SU-DHL-6 (cell line): ENCODE measurements around the gene CHST4.

ENCODE experiments used
- H2AFZ ChIP-seq: fragments of 200-600 bp; sonication (generic); 2 replicates; pipeline ENCODE4 v1.6.1; 2014; ENCODE audit warnings: low read depth, mild to moderate bottlenecking, moderate library complexity, mixed read lengths, antibody characterized with exemption, low read length; ENCODE audit not compliant: severe bottlenecking
- H3F3A ChIP-seq: fragments of 200-600 bp; shearing (Covaris generic); 2 replicates; pipeline ENCODE4 v1.6.0; 2016; ENCODE audit warnings: antibody characterized with exemption, mild to moderate bottlenecking; ENCODE audit not compliant: insufficient read depth
- H3K27ac ChIP-seq: fragments of 200-600 bp; sonication (generic); 2 replicates; pipeline ENCODE4 v1.5.1; 2016; ENCODE audit warnings: low read depth, mild to moderate bottlenecking, low read length, moderate library complexity, mixed read lengths
- H3K27me3 ChIP-seq: fragments of 200-600 bp; sonication (generic), shearing (Covaris generic); 2 replicates; pipeline ENCODE4 v1.6.0; 2014; ENCODE audit warnings: mild to moderate bottlenecking, low read length
- H3K36me3 ChIP-seq: fragments of 200-600 bp; sonication (generic); 2 replicates; pipeline ENCODE4 v1.6.1; 2014; ENCODE audit warnings: mild to moderate bottlenecking, low read length, mixed read lengths
- H3K4me2 ChIP-seq: fragments of 300-600, 200-600 bp; shearing (Covaris generic), sonication (generic); 2 replicates; pipeline ENCODE4 v1.6.0; 2014; ENCODE audit warnings: low read length, low read depth, mild to moderate bottlenecking; ENCODE audit not compliant: poor library complexity, severe bottlenecking
- H3K4me3 ChIP-seq: fragments of 200-600 bp; sonication (generic); 2 replicates; pipeline ENCODE4 v1.5.1; 2014; ENCODE audit warnings: antibody characterized with exemption, low read length, mild to moderate bottlenecking, mixed read lengths; ENCODE audit not compliant: insufficient read depth, poor library complexity, severe bottlenecking
- H3K79me2 ChIP-seq: fragments of 200-600 bp; sonication (generic); 2 replicates; pipeline ENCODE4 v1.6.1; 2014; ENCODE audit warnings: mild to moderate bottlenecking, low read length, moderate library complexity; ENCODE audit not compliant: insufficient read depth
- H3K9ac ChIP-seq: fragments of 200-600 bp; sonication (generic); 2 replicates; pipeline ENCODE4 v1.7.0; 2014; ENCODE audit warnings: mild to moderate bottlenecking, low read length
- H3K9me2 ChIP-seq: fragments of 200-600 bp; sonication (generic); replicated peaks from 2 replicates; pipeline ENCODE4 v1.6.1; 2014; ENCODE audit warnings: low read length; ENCODE audit not compliant: insufficient read depth
- H3K9me3 ChIP-seq: fragments of 200-600 bp; sonication (generic); 2 replicates; pipeline ENCODE4 v1.6.1; 2014; ENCODE audit warnings: low read length, mixed read lengths; ENCODE audit not compliant: insufficient read depth
- H4K20me1 ChIP-seq: fragments of 200-600 bp; sonication (generic); 2 replicates; pipeline ENCODE4 v1.6.1; 2014; ENCODE audit warnings: low read depth, mild to moderate bottlenecking, antibody characterized with exemption, low read length, moderate library complexity, mixed read lengths
- EZH2phosphoT487 ChIP-seq: fragments of 200-600 bp; sonication (generic), shearing (Covaris generic); conservative IDR thresholded peaks from 2 replicates; pipeline ENCODE4 v1.6.1; 2018; ENCODE audit warnings: mild to moderate bottlenecking, antibody characterized with exemption, low read length, moderate library complexity, mixed read lengths
- TF ChIP-seq, protein P1 (sequence below): fragments of 200-600 bp; sonication (generic); IDR thresholded peaks from one replicate; pipeline ENCODE4 v1.5.1; 2017; ENCODE audit warnings: antibody characterized with exemption, mild to moderate bottlenecking, low read length, moderate library complexity; ENCODE audit not compliant: insufficient read depth, poor library complexity, severe bottlenecking

Gene CHST4

DNA sequence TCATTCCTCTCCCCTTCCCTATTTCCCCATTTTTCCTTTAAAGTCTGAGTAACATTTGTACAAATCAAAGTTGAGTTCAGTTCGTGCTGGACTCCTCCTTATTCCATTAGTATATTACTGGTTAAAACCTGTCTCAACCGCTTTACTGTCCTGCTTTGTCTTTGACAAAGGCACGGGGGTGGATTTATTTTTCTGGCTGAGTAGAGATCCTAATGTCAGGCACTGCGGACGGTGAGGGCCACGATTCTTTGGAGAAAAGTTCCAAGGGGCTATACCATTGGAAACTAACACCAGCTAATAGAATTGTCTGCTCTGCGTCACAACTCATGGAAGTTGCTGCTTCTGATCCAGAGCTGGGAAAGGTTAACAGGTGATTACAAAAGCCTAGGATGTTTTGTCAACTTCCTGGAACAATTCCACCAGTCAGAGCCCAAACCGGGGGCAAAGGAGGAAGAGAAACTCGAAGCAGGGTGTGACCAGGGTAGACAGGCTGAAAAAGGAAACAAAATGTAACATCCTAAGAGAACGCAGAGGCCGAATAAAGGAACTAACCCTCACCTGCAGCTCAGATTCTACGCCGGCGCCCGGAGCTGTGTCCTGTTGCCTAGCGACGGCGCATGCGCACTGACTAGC is 38.2 kb downstream of the CHST4 start:
- H3K36me3 ChIP-seq, result no peaks in the 10 kb centered on the region
- peak overlapping the region; percentile 53 for H3K4me2 ChIP-seq
- H3K27ac ChIP-seq, result peak overlapping the region; percentile 76
- peak overlapping the region; percentile 62 for H2AFZ ChIP-seq
- H3K79me2 ChIP-seq, result no peaks in the 10 kb centered on the region
- H3K4me3 ChIP-seq, result peak overlapping the region; percentile 37
- no peaks in the 10 kb centered on the region for H4K20me1 ChIP-seq
- no peaks in the 10 kb centered on the region for H3K9me3 ChIP-seq
- peaks cover 11% of the 10 kb centered on the region; the same call in 1 of the 2 replicates for H3F3A ChIP-seq
- no peaks in the 10 kb centered on the region for H3K9me2 ChIP-seq
- H3K9ac ChIP-seq, result peak overlapping the region; percentile 34
- TF ChIP-seq, protein P1, sequence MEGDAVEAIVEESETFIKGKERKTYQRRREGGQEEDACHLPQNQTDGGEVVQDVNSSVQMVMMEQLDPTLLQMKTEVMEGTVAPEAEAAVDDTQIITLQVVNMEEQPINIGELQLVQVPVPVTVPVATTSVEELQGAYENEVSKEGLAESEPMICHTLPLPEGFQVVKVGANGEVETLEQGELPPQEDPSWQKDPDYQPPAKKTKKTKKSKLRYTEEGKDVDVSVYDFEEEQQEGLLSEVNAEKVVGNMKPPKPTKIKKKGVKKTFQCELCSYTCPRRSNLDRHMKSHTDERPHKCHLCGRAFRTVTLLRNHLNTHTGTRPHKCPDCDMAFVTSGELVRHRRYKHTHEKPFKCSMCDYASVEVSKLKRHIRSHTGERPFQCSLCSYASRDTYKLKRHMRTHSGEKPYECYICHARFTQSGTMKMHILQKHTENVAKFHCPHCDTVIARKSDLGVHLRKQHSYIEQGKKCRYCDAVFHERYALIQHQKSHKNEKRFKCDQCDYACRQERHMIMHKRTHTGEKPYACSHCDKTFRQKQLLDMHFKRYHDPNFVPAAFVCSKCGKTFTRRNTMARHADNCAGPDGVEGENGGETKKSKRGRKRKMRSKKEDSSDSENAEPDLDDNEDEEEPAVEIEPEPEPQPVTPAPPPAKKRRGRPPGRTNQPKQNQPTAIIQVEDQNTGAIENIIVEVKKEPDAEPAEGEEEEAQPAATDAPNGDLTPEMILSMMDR, result no peak
- no peak for TF ChIP-seq EZH2phosphoT487
- H3K27me3 ChIP-seq, result no peaks in the 10 kb centered on the region

DNA sequence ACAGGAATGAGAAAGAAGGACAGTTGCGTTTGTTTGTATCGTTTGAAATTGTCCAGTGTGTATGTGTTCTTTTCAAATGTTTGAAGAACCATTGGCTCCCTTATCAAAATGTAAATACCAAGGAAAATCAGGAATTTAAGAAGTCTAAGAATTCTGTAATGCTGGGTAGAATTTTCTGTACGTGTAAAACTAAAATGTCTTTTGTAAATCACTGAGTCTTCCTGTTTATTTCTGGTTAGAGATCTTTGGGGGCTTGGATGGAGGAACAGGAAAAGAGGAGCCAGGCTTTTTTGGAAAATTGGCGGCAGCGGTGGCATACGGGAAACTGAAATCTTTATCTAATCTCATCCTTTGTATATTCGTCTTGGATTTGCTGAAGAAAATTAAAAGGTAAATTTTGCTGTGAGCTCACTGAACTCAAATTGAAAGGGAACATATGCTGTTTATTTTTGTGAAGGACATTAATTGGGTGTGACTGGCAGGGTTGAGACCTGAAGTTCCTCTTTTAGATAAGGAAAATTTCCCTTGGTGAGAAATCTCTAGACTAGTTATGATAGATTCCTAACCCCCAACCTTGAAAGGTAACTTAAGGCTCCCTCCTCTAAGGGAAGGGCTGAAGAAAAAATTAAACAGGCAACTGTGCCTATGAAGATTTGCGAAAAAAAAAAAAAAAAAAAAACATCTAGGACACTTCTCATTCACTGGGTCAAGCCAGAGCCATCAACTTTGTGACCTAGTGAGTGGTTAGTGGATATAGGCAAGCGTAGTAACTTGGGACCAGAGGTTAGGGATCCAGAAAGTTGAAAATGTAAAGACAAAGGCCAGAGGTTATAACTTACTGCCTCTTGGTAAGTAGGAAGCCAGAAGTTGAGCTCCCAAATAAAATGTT is 39.8 kb downstream of the CHST4 start:
- TF ChIP-seq, protein P1, result no peak
- no peak for TF ChIP-seq EZH2phosphoT487
- Histone ChIP-seq H3K27ac (peak overlapping the region; percentile 76), H3F3A (peaks cover 11% of the 10 kb centered on the region; the same call in 1 of the 2 replicates), H4K20me1 (no peaks in the 10 kb centered on the region), H3K9ac (peak overlapping the region; percentile 63), H3K4me2 (peak overlapping the region; percentile 67), H3K79me2 (no peaks in the 10 kb centered on the region), H3K36me3 (no peaks in the 10 kb centered on the region), H3K9me2 (no peaks in the 10 kb centered on the region), H3K4me3 (peak overlapping the region; percentile 52), H2AFZ (peak overlapping the region; percentile 98), H3K9me3 (no peaks in the 10 kb centered on the region), H3K27me3 (no peaks in the 10 kb centered on the region)

DNA sequence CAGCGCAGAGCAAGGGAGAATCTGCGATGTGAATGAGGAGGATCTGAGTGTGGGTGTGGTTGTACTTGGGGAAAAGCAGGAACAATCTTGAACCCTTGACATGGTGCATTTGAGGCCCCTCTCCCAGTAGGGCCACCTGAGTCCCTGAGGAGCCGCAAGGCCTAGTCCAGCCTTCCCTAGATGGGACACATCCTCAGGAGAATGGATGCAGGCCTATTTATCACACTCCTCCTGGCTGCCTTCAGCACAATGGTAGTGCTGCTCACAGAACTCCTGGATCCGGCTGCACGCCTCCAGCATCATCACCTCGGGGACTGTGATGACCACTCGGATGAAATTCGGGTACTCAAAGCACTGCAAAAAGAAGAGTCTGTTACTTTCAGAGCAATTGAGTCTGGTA is 41.7 kb downstream of the CHST4 start:
- Histone ChIP-seq H3K9ac (no peak overlapping the region), H4K20me1 (no peaks in the 10 kb centered on the region), H3K79me2 (no peaks in the 10 kb centered on the region), H3K36me3 (no peaks in the 10 kb centered on the region), H3K4me2 (no peak overlapping the region), H3K4me3 (no peak overlapping the region), H3K27me3 (no peaks in the 10 kb centered on the region), H3K27ac (no peak overlapping the region), H2AFZ (no peak overlapping the region), H3F3A (peaks cover 11% of the 10 kb centered on the region; the same call in 1 of the 2 replicates), H3K9me2 (no peaks in the 10 kb centered on the region), H3K9me3 (no peaks in the 10 kb centered on the region)
- no peak for TF ChIP-seq EZH2phosphoT487
- TF ChIP-seq, protein P1, result no peak
